IMR-90 (cell line): ENCODE results near the gene SGK1. TPM values are rescaled to one million over a fixed set of nuclear protein-coding genes. Genes with fewer than 3 reads are reported as not detected.

Experiments
- ATAC-seq: fragments of 200-7000 bp; cut with Tn5 transposase; 2 replicates; pipeline ENCODE4 v1.9.1; 2020; ENCODE audit warnings: low read depth, mild to moderate bottlenecking, moderate library complexity
- BruUV-seq: library from RNA; stranded (reverse); fragments of 400-500 nt; replicated peaks from 2 replicates; lab custom pipeline; 2021; lab: Mats Ljungman, UMichigan
- CTCF ChIA-PET: fragments of 300-600 bp; formaldehyde crosslinking; extraction: SDS; loops from one replicate; lab custom pipeline; 2021; ENCODE audit warnings: antibody characterized with exemption; lab: Yijun Ruan, JAX
- POLR2A ChIA-PET: fragments of 300-600 bp; sonication (Branson Sonifier 250); formaldehyde crosslinking; loops from one replicate; lab custom pipeline; 2022; ENCODE audit warnings: antibody characterized with exemption; ENCODE audit not compliant: unreplicated experiment; lab: Charles Lee
- DNase-seq: peaks from one replicate; pipeline ENCODE4 v3.0.0; 2013
- H2AFZ ChIP-seq: replicated peaks from 2 replicates; pipeline ENCODE3; 2013; ENCODE audit warnings: low read length, mild to moderate bottlenecking; ENCODE audit not compliant: poor library complexity
- H2AK5ac ChIP-seq: 2 replicates; pipeline ENCODE4 v1.6.1; 2013; ENCODE audit warnings: low read depth, low read length, inconsistent platforms
- H2AK9ac ChIP-seq: replicated peaks from 2 replicates; pipeline ENCODE3; 2013; ENCODE audit warnings: mild to moderate bottlenecking, low read depth, low read length, moderate library complexity; ENCODE audit not compliant: poor library complexity
- H2BK120ac ChIP-seq: 2 replicates; pipeline ENCODE4 v1.6.1; 2013; ENCODE audit warnings: low read depth, low read length, inconsistent platforms
- H2BK15ac ChIP-seq: 3 replicates; pipeline ENCODE4 v1.6.1; 2013; ENCODE audit warnings: low read depth, low read length, inconsistent platforms
- H2BK20ac ChIP-seq: 2 replicates; pipeline ENCODE4 v1.6.1; 2013; ENCODE audit warnings: low read depth, mild to moderate bottlenecking, inconsistent platforms, low read length, moderate library complexity
- H2BK5ac ChIP-seq: 2 replicates; pipeline ENCODE4 v1.6.1; 2013; ENCODE audit warnings: mild to moderate bottlenecking, low read depth, low read length, inconsistent platforms; ENCODE audit not compliant: poor library complexity, severe bottlenecking
- H3K14ac ChIP-seq: replicated peaks from 2 replicates; pipeline ENCODE4 v1.6.1; 2013; ENCODE audit warnings: low read depth, low read length, inconsistent platforms
- H3K18ac ChIP-seq: 2 replicates; pipeline ENCODE4 v1.6.1; 2013; ENCODE audit warnings: low read depth, low read length, control low read depth
- H3K23ac ChIP-seq: 2 replicates; pipeline ENCODE4 v1.6.1; 2013; ENCODE audit warnings: low read depth, low read length, inconsistent platforms
- H3K27ac ChIP-seq: 2 replicates; pipeline ENCODE4 v1.5.1; 2013; ENCODE audit warnings: mild to moderate bottlenecking, control low read depth, low read length; ENCODE audit not compliant: insufficient read depth
- H3K27me3 ChIP-seq: 2 replicates; pipeline ENCODE4 v1.6.1; 2013; ENCODE audit warnings: low read length; ENCODE audit not compliant: control insufficient read depth, insufficient read depth
- H3K36me3 ChIP-seq: 2 replicates; pipeline ENCODE4 v1.6.1; 2013; ENCODE audit warnings: low read length, mixed read lengths; ENCODE audit not compliant: control insufficient read depth, insufficient read depth
- H3K4ac ChIP-seq: 2 replicates; pipeline ENCODE4 v1.6.1; 2013; ENCODE audit warnings: low read depth, low read length, inconsistent platforms
- H3K4me1 ChIP-seq: 2 replicates; pipeline ENCODE4 v1.6.1; 2013; ENCODE audit warnings: low read length, mixed read lengths; ENCODE audit not compliant: control insufficient read depth, insufficient read depth
- H3K4me2 ChIP-seq: 2 replicates; pipeline ENCODE4 v1.6.1; 2013; ENCODE audit warnings: low read depth, mild to moderate bottlenecking, control low read depth, low read length, moderate library complexity
- H3K4me3 ChIP-seq: 2 replicates; pipeline ENCODE4 v1.5.1; 2013; ENCODE audit warnings: low read depth, mild to moderate bottlenecking, control low read depth, low read length, moderate library complexity; ENCODE audit not compliant: insufficient read depth
- H3K56ac ChIP-seq: 2 replicates; pipeline ENCODE4 v1.6.1; 2013; ENCODE audit warnings: low read length, inconsistent platforms; ENCODE audit not compliant: insufficient read depth; ENCODE audit errors: extremely low read depth
- H3K79me1 ChIP-seq, 2 experiments: 2 replicates each; pipeline ENCODE4 v1.6.1; 2013; ENCODE audit warnings: low read length in 2 of 2, inconsistent platforms in 1 of 2, low read depth in 1 of 2
- H3K9ac ChIP-seq: 2 replicates; pipeline ENCODE4 v1.6.1; 2013; ENCODE audit warnings: low read depth, low read length, control low read depth
- H3K9me1 ChIP-seq: 2 replicates; pipeline ENCODE4 v1.6.1; 2013; ENCODE audit warnings: low read length, inconsistent platforms; ENCODE audit not compliant: insufficient read depth
- H3K9me3 ChIP-seq: 2 replicates; pipeline ENCODE4 v1.6.1; 2013; ENCODE audit warnings: low read length; ENCODE audit not compliant: control insufficient read depth, insufficient read depth
- H4K20me1 ChIP-seq: 2 replicates; pipeline ENCODE4 v1.6.1; 2013; ENCODE audit warnings: low read length, inconsistent platforms; ENCODE audit not compliant: insufficient read depth
- H4K5ac ChIP-seq: 2 replicates; pipeline ENCODE4 v1.6.1; 2013; ENCODE audit warnings: mild to moderate bottlenecking, low read depth, low read length, control low read depth
- H4K8ac ChIP-seq, 2 experiments: 2 replicates each; pipeline ENCODE4 v1.6.1; 2013; ENCODE audit warnings: low read depth in 2 of 2, low read length in 2 of 2, control low read depth in 1 of 2, inconsistent platforms in 1 of 2
- H4K91ac ChIP-seq: 2 replicates; pipeline ENCODE4 v1.6.1; 2013; ENCODE audit warnings: low read depth, low read length, inconsistent platforms; ENCODE audit not compliant: insufficient read depth
- BHLHE40 ChIP-seq: fragments of 150-350 bp; IDR thresholded peaks from 2 replicates; pipeline ENCODE4 v1.6.1; 2016; ENCODE audit warnings: mild to moderate bottlenecking, low read depth, low read length
- CEBPB ChIP-seq: IDR thresholded peaks from 2 replicates; pipeline ENCODE4 v1.6.1; 2012; ENCODE audit warnings: low read depth, low read length, improper control_type of control experiment
- CHD1 ChIP-seq: IDR thresholded peaks from 2 replicates; pipeline ENCODE4 v1.6.1; 2012; ENCODE audit warnings: low read depth, low read length, improper control_type of control experiment
- CTCF ChIP-seq: conservative IDR thresholded peaks from 2 replicates; pipeline ENCODE4 v1.5.1; 2012; ENCODE audit warnings: mild to moderate bottlenecking, low read depth, low read length, improper control_type of control experiment
- ELK1 ChIP-seq: fragments of 150-350 bp; IDR thresholded peaks from 2 replicates; pipeline ENCODE4 v1.6.1; 2016; ENCODE audit warnings: low read depth, mild to moderate bottlenecking, low read length, moderate library complexity, borderline replicate concordance
- FOS ChIP-seq: fragments of 150-350 bp; IDR thresholded peaks from 2 replicates; pipeline ENCODE4 v1.6.1; 2016; ENCODE audit warnings: low read depth, low read length
- MAFK ChIP-seq: IDR thresholded peaks from 2 replicates; pipeline ENCODE4 v1.6.1; 2012; ENCODE audit warnings: low read depth, low read length, improper control_type of control experiment
- MAZ ChIP-seq: IDR thresholded peaks from 2 replicates; pipeline ENCODE4 v1.6.1; 2012; ENCODE audit warnings: low read depth, mild to moderate bottlenecking, low read length, improper control_type of control experiment, moderate library complexity, borderline replicate concordance
- MXI1 ChIP-seq: IDR thresholded peaks from 2 replicates; pipeline ENCODE4 v1.6.1; 2012; ENCODE audit warnings: low read depth, mild to moderate bottlenecking, low read length, moderate library complexity, borderline replicate concordance
- NFE2L2 ChIP-seq: fragments of 150-350 bp; IDR thresholded peaks from 2 replicates; pipeline ENCODE4 v1.6.1; 2016; ENCODE audit warnings: low read depth, mild to moderate bottlenecking, low read length
- POLR2A ChIP-seq: IDR thresholded peaks from 2 replicates; pipeline ENCODE4 v1.6.1; 2012; ENCODE audit warnings: mild to moderate bottlenecking, low read depth, low read length
- RAD21 ChIP-seq: IDR thresholded peaks from 2 replicates; pipeline ENCODE4 v1.6.1; 2012; ENCODE audit warnings: low read length, improper control_type of control experiment
- RCOR1 ChIP-seq: IDR thresholded peaks from 2 replicates; pipeline ENCODE4 v1.6.1; 2012; ENCODE audit warnings: mild to moderate bottlenecking, low read length, improper control_type of control experiment; ENCODE audit not compliant: insufficient replicate concordance
- RFX5 ChIP-seq: IDR thresholded peaks from 2 replicates; pipeline ENCODE4 v1.8.0; 2012; ENCODE audit warnings: low read depth, mild to moderate bottlenecking, low read length, moderate library complexity
- SMC3 ChIP-seq: fragments of 150-350 bp; IDR thresholded peaks from 2 replicates; pipeline ENCODE4 v1.6.1; 2016; ENCODE audit warnings: low read depth, mild to moderate bottlenecking, antibody characterized with exemption, low read length, moderate library complexity
- USF2 ChIP-seq: fragments of 150-350 bp; IDR thresholded peaks from 2 replicates; pipeline ENCODE4 v1.6.1; 2017; ENCODE audit warnings: mild to moderate bottlenecking, antibody characterized with exemption, low read length, low read depth
- WGBS, 2 experiments: methylation state at CpG; one replicate each; pipeline versions ENCODE4 v1.1.5 to v1.1.7; 2013; ENCODE audit warnings: missing lambda C conversion rate in 2 of 2; ENCODE audit not compliant: insufficient read length in 1 of 2; ENCODE audit errors: extremely low coverage in 2 of 2; 5-methylcytosine and 5-hydroxymethylcytosine counted together
- dilution Hi-C: fragments of 300-500 bp; cut with HindIII; formaldehyde crosslinking; loops from one replicate; pipeline ENCODE4 v1.14.3; 2018; ENCODE audit warnings: low sequenced_read_pairs; ENCODE audit not compliant: unreplicated experiment
- in situ Hi-C: fragments of 300-500 bp; cut with MboI; formaldehyde crosslinking; loops from 3 replicates; pipeline ENCODE4 v1.14.3; 2019; ENCODE audit warnings: low sequenced_read_pairs, inconsistent platforms, mixed read lengths
- intact Hi-C: fragments of 100-400 bp; cut with micrococcal nuclease; formaldehyde crosslinking; loops from 2 replicates; pipeline ENCODE4 v1.10.0; 2022
- polyA plus RNA-seq, 3 experiments: library from polyadenylated mRNA; depleted of rRNA; stranded (reverse); fragments of >200 nt; gene quantifications; 2 replicates each; pipeline ENCODE4 v1.2.3, GENCODE V29; 2012; ENCODE audit warnings: low replicate concordance in 1 of 3
- total RNA-seq: library from RNA; depleted of rRNA; stranded (reverse); fragments of >200 nt; gene quantifications from 2 replicates; pipeline ENCODE4 v1.2.3, GENCODE V29; 2012

Gene SGK1
- total and polyA plus RNA-seq, 2 of the 4 experiments (the other 2 are of a cell fraction) = 121 to 255 TPM

GRCh38 chr6:134315974-134316441, 1.9 kb downstream of the SGK1 start:
- H2AK9ac ChIP-seq = no peak overlapping the region
- BruUV-seq = no TSS peak
- H3K18ac ChIP-seq = no peak overlapping the region
- H2BK20ac ChIP-seq = no peak overlapping the region
- no peak overlapping the region; the same call in 1 of the 2 replicates for H3K14ac ChIP-seq
- H4K8ac ChIP-seq = no peak overlapping the region
- no peak overlapping the region for H3K56ac ChIP-seq
- no peak overlapping the region for H3K4ac ChIP-seq
- H3K9ac ChIP-seq = no peak overlapping the region
- H4K91ac ChIP-seq = no peak overlapping the region
- ChIA-PET CTCF (no interaction called here), POLR2A (no interaction called here)
- no peak overlapping the region for H3K4me3 ChIP-seq
- H3K9me3 ChIP-seq = no peaks in the 10 kb centered on the region
- H3K4me2 ChIP-seq = no peak overlapping the region; the same call in 1 of the 2 replicates
- intact Hi-C loops (loop anchor here (2.0 to 5.0 kb wide), 2 partner anchors 141 to 326 kb away; no protein-coding TSS in a partner anchor), dilution Hi-C loops (no loop called here), in situ Hi-C loops (no loop called here)
- H3K9me1 ChIP-seq = no peaks in the 10 kb centered on the region
- H2BK15ac ChIP-seq = no peak overlapping the region
- no peak overlapping the region for H3K27ac ChIP-seq
- no peaks in the 10 kb centered on the region for H4K20me1 ChIP-seq
- ATAC-seq (no peak), DNase-seq (no peak)
- H3K27me3 ChIP-seq = no peaks in the 10 kb centered on the region
- WGBS, 2 experiments = no CpG with 5 or more reads among the region's 2 CpGs
- TF ChIP-seq MAFK (no peak), CEBPB (no peak), MXI1 (no peak), ELK1 (no peak), RAD21 (no peak), FOS (no peak), BHLHE40 (no peak), RCOR1 (no peak), CTCF (no peak), NFE2L2 (no peak), SMC3 (no peak), MAZ (no peak), USF2 (no peak), POLR2A (no peak), RFX5 (no peak), CHD1 (no peak)
- no peak overlapping the region for H2AFZ ChIP-seq
- no peak overlapping the region for H2BK5ac ChIP-seq
- H3K4me1 ChIP-seq = no peaks in the 10 kb centered on the region
- H3K36me3 ChIP-seq = no peaks in the 10 kb centered on the region
- H3K79me1 ChIP-seq = no peaks in the 10 kb centered on the region
- no peak overlapping the region; the same call in 1 of the 2 replicates for H2BK120ac ChIP-seq
- H2AK5ac ChIP-seq = no peak overlapping the region
- no peak overlapping the region for H3K23ac ChIP-seq
- no peak overlapping the region for H4K5ac ChIP-seq
